Calu3 (cell line): ENCODE measurements around the gene EYS. TPM values are rescaled to one million over a fixed set of nuclear protein-coding genes. Genes with fewer than 3 reads are reported as not detected.

Experiments
- BruUV-seq: library from RNA; stranded (reverse); fragments of 400-500 nt; replicated peaks from 2 replicates; lab custom pipeline; 2021; lab: Mats Ljungman, UMichigan
- CTCF ChIA-PET: fragments of 300-600 bp; sonication (Branson Sonifier 250); formaldehyde crosslinking; loops from one replicate; lab custom pipeline; 2022; ENCODE audit warnings: antibody characterized with exemption; lab: Charles Lee
- DNase-seq: peaks from one replicate; pipeline ENCODE4 v3.0.0; 2022
- H3K27ac Mint-ChIP-seq: one replicate; pipeline ENCODE4 v1.8.0; 2022; ENCODE audit warnings: mixed read lengths; ENCODE audit not compliant: unreplicated experiment
- H3K27me3 Mint-ChIP-seq: one replicate; pipeline ENCODE4 v1.8.0; 2022; ENCODE audit warnings: mixed read lengths; ENCODE audit not compliant: unreplicated experiment
- H3K36me3 Mint-ChIP-seq: one replicate; pipeline ENCODE4 v1.8.0; 2022; ENCODE audit warnings: mild to moderate bottlenecking, moderate library complexity, mixed read lengths; ENCODE audit not compliant: insufficient read depth, unreplicated experiment
- H3K4me1 Mint-ChIP-seq: one replicate; pipeline ENCODE4 v1.8.0; 2022; ENCODE audit warnings: mild to moderate bottlenecking, low read depth, mixed read lengths; ENCODE audit not compliant: unreplicated experiment
- H3K4me3 Mint-ChIP-seq: one replicate; pipeline ENCODE4 v1.8.0; 2022; ENCODE audit warnings: mild to moderate bottlenecking, low read depth, moderate library complexity, mixed read lengths; ENCODE audit not compliant: unreplicated experiment
- H3K9me3 Mint-ChIP-seq: one replicate; pipeline ENCODE4 v1.8.0; 2022; ENCODE audit warnings: low read depth, mixed read lengths; ENCODE audit not compliant: unreplicated experiment
- intact Hi-C: fragments of 100-400 bp; cut with micrococcal nuclease; formaldehyde crosslinking; loops from one replicate; pipeline ENCODE4 v1.10.0; 2022; ENCODE audit not compliant: unreplicated experiment
- total RNA-seq: library from RNA; stranded (reverse); gene quantifications from 2 replicates; pipeline ENCODE4 v1.2.3, GENCODE V29; 2022
- TF ChIP-seq, protein P1 (sequence below): fragments of 200-600 bp; IDR thresholded peaks from one replicate; pipeline ENCODE4 v1.8.0; 2022; ENCODE audit warnings: antibody characterized with exemption; ENCODE audit not compliant: unreplicated experiment

EYS gene
- total RNA-seq, 1 experiment from 2014 or later = not detected

DNA sequence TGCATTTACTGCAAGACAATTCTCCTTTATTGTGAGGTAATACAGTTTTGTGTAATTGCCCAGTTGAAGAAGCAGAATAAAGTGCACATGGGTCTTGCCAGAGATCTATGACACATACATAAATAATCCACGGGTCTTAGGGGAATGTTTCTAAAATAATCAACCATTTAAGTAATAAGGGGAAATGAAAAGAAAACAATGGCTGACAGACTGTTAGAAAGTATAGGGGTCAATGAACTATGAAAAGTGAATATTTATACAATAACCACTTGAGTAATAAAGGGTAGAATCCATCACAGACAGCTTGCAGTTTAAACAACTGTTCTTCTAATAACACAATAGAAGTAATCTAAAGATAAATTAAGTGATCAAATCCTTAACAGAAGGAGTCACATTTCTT, 477.2 kb downstream of the EYS start:
- Mint-ChIP-seq H3K36me3 (no peaks in the 10 kb centered on the region), H3K4me1 (no peaks in the 10 kb centered on the region), H3K9me3 (peaks cover 22% of the 10 kb centered on the region), H3K27me3 (no peaks in the 10 kb centered on the region), H3K4me3 (no peak overlapping the region), H3K27ac (no peak overlapping the region)
- intact Hi-C loops = no loop called here
- TF ChIP-seq, protein P1, sequence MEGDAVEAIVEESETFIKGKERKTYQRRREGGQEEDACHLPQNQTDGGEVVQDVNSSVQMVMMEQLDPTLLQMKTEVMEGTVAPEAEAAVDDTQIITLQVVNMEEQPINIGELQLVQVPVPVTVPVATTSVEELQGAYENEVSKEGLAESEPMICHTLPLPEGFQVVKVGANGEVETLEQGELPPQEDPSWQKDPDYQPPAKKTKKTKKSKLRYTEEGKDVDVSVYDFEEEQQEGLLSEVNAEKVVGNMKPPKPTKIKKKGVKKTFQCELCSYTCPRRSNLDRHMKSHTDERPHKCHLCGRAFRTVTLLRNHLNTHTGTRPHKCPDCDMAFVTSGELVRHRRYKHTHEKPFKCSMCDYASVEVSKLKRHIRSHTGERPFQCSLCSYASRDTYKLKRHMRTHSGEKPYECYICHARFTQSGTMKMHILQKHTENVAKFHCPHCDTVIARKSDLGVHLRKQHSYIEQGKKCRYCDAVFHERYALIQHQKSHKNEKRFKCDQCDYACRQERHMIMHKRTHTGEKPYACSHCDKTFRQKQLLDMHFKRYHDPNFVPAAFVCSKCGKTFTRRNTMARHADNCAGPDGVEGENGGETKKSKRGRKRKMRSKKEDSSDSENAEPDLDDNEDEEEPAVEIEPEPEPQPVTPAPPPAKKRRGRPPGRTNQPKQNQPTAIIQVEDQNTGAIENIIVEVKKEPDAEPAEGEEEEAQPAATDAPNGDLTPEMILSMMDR = no peak
- DNase-seq = no peak
- CTCF ChIA-PET = no interaction called here
- no TSS peak for BruUV-seq

- DNase-seq = no peak
- H3K9me3 Mint-ChIP-seq = peaks cover 16% of the 10 kb centered on the region
- intact Hi-C loops = no loop called here
- BruUV-seq = no TSS peak
- H3K4me1 Mint-ChIP-seq = no peaks in the 10 kb centered on the region
- no peak overlapping the region for H3K4me3 Mint-ChIP-seq
- H3K27me3 Mint-ChIP-seq = no peaks in the 10 kb centered on the region
- CTCF ChIA-PET = no interaction called here
- H3K36me3 Mint-ChIP-seq = no peaks in the 10 kb centered on the region
- H3K27ac Mint-ChIP-seq = no peak overlapping the region
- TF ChIP-seq, protein P1 = no peak
Measured at GRCh38 chr6:65221153-65221552, 485.9 kb downstream of the EYS start.

- no peaks in the 10 kb centered on the region for H3K4me1 Mint-ChIP-seq
- no peak for DNase-seq
- CTCF ChIA-PET = no interaction called here
- no TSS peak for BruUV-seq
- no peak overlapping the region for H3K27ac Mint-ChIP-seq
- intact Hi-C loops = no loop called here
- no peaks in the 10 kb centered on the region for H3K27me3 Mint-ChIP-seq
- H3K36me3 Mint-ChIP-seq = no peaks in the 10 kb centered on the region
- H3K4me3 Mint-ChIP-seq = no peak overlapping the region
- peaks cover 22% of the 10 kb centered on the region for H3K9me3 Mint-ChIP-seq
- TF ChIP-seq, protein P1 = no peak
Measured at GRCh38 chr6:65202738-65203137, 504.3 kb downstream of the EYS start.

GRCh38 chr6:65199683-65200082, 507.3 kb downstream of the EYS start:
- no peaks in the 10 kb centered on the region for H3K4me1 Mint-ChIP-seq
- no peak overlapping the region for H3K27ac Mint-ChIP-seq
- no peak overlapping the region for H3K4me3 Mint-ChIP-seq
- CTCF ChIA-PET = no interaction called here
- H3K9me3 Mint-ChIP-seq = peaks cover 16% of the 10 kb centered on the region
- H3K36me3 Mint-ChIP-seq = no peaks in the 10 kb centered on the region
- TF ChIP-seq, protein P1 = no peak
- DNase-seq = no peak
- H3K27me3 Mint-ChIP-seq = no peaks in the 10 kb centered on the region
- BruUV-seq = no TSS peak
- intact Hi-C loops = no loop called here
